K562 (cell line): ENCODE measurements around the gene LY6G6D. TPM values are rescaled to one million over a fixed set of nuclear protein-coding genes. Genes with fewer than 3 reads are reported as not detected.

ENCODE experiments used
- ATAC-seq: fragments of 200-7000 bp; cut with Tn5 transposase; 3 replicates; pipeline ENCODE4 v1.9.1; 2020; ENCODE audit warnings: moderate library complexity
- BruUV-seq: library from RNA; stranded (reverse); fragments of 400-500 nt; replicated peaks from 2 replicates; lab custom pipeline; 2021; lab: Mats Ljungman, UMichigan
- CTCF ChIA-PET: fragments of 300-600 bp; formaldehyde crosslinking; extraction: SDS; loops from one replicate; lab custom pipeline; 2021; ENCODE audit warnings: low intra/inter-chr PET ratio; lab: Yijun Ruan, JAX
- POLR2A ChIA-PET: fragments of 300-600, 350-650 bp; sonication (Branson Sonifier 250); formaldehyde crosslinking; extraction: SDS; loops from one replicate; lab custom pipeline; 2021; ENCODE audit warnings: antibody characterized with exemption, inconsistent platforms; lab: Yijun Ruan, JAX
- DNase-seq, 4 experiments: peaks; one replicate each; pipeline versions ENCODE4 v3.0.0 to v3.0.0-alpha.2; 2011 to 2018; ENCODE audit warnings: low spot score in 3 of 4, mixed read lengths in 3 of 4; ENCODE audit errors: extremely low read depth in 1 of 4
- FAIRE-seq: peaks from 2 replicates; lab custom pipeline; 2011; peaks lifted over from hg19 to GRCh38; lab: Jason Lieb, UNC
- H2AFZ ChIP-seq: 2 replicates; pipeline ENCODE4 v1.6.0; 2011; ENCODE audit warnings: low read depth, low read length, control low read depth, inconsistent platforms
- H3K27ac ChIP-seq: fragments of 200-600 bp; 3 replicates; pipeline ENCODE4 v1.8.0; 2011; ENCODE audit warnings: low read depth, mild to moderate bottlenecking, control low read depth, inconsistent platforms, low read length, moderate library complexity, mixed read lengths; ENCODE audit errors: extremely low read depth
- H3K27me3 ChIP-seq, 2 experiments: fragments of 300-600 bp in 1 of 2; 2 replicates in 1 of 2; 3 replicates in 1 of 2; pipeline versions ENCODE4 v1.6.0 to v1.8.0; 2011; ENCODE audit warnings: inconsistent platforms in 2 of 2, low read length in 2 of 2, mild to moderate bottlenecking in 1 of 2, mixed read lengths in 1 of 2, moderate library complexity in 1 of 2; ENCODE audit not compliant: control insufficient read depth in 2 of 2, insufficient read depth in 2 of 2
- H3K36me3 ChIP-seq: fragments of 300-600 bp; 3 replicates; pipeline ENCODE4 v1.8.0; 2011; ENCODE audit warnings: mild to moderate bottlenecking, low read length, inconsistent platforms; ENCODE audit not compliant: control insufficient read depth, insufficient read depth
- H3K4me1 ChIP-seq, 2 experiments: fragments of 200-600 bp in 1 of 2; replicated peaks in 1 of 2; 2 replicates in 1 of 2; 3 replicates in 1 of 2; pipeline versions ENCODE4 v1.5.1 to v1.8.0; 2011; ENCODE audit warnings: inconsistent platforms in 2 of 2, low read length in 2 of 2, mild to moderate bottlenecking in 1 of 2, mixed read lengths in 1 of 2, moderate library complexity in 1 of 2; ENCODE audit not compliant: control insufficient read depth in 2 of 2, insufficient read depth in 2 of 2
- H3K4me2 ChIP-seq: 2 replicates; pipeline ENCODE4 v1.6.1; 2011; ENCODE audit warnings: low read length, control low read depth, inconsistent platforms, mixed read lengths; ENCODE audit not compliant: insufficient read depth
- H3K4me3 ChIP-seq: fragments of 200-600 bp; sonication (generic), shearing (Covaris generic); 2 replicates; pipeline ENCODE4 v1.5.1; 2016; ENCODE audit warnings: control low read depth, inconsistent platforms
- H3K79me2 ChIP-seq: fragments of 200-600 bp; 3 replicates; pipeline ENCODE4 v1.8.0; 2011; ENCODE audit warnings: low read length, inconsistent platforms; ENCODE audit not compliant: control insufficient read depth, insufficient read depth
- H3K9ac ChIP-seq, 2 experiments: 2 replicates each; pipeline versions ENCODE4 v1.6.0 to v1.6.1; 2011; ENCODE audit warnings: low read depth in 2 of 2, low read length in 2 of 2, control low read depth in 1 of 2, inconsistent platforms in 1 of 2, mild to moderate bottlenecking in 1 of 2, mixed read lengths in 1 of 2; ENCODE audit not compliant: insufficient read depth in 1 of 2
- H3K9me1 ChIP-seq: one replicate; pipeline ENCODE4 v1.6.0; 2011; ENCODE audit warnings: inconsistent platforms, mild to moderate bottlenecking, low read length, moderate library complexity; ENCODE audit not compliant: control insufficient read depth, insufficient read depth
- H3K9me3 ChIP-seq: replicated peaks from 2 replicates; pipeline ENCODE4 v1.5.1; 2011; ENCODE audit warnings: low read depth, low read length, inconsistent platforms; ENCODE audit not compliant: control insufficient read depth, insufficient read depth
- H4K20me1 ChIP-seq: replicated peaks from 2 replicates; pipeline ENCODE4 v1.6.1; 2011; ENCODE audit warnings: low read length, inconsistent platforms, mixed read lengths; ENCODE audit not compliant: control insufficient read depth, insufficient read depth
- ADNP ChIP-seq: fragments of 200-800 bp; sonication (Bioruptor generic); IDR thresholded peaks from 2 replicates; pipeline ENCODE4 v1.6.1; 2016; ENCODE audit warnings: missing genetic modification characterization, missing compliant biosample characterization
- ARID3A ChIP-seq: IDR thresholded peaks from 2 replicates; pipeline ENCODE4 v1.6.1; 2012; ENCODE audit warnings: low read depth, low read length, improper control_type of control experiment, borderline replicate concordance
- CREB1 ChIP-seq, 2 experiments: sonication (generic) in 1 of 2; formaldehyde crosslinking in 1 of 2; IDR thresholded peaks; 2 replicates each; pipeline versions ENCODE4 v1.6.1 to v1.8.0; 2012 to 2022; ENCODE audit warnings: inconsistent platforms in 1 of 2, mild to moderate bottlenecking in 1 of 2, missing genetic modification reagents in 1 of 2, moderate library complexity in 1 of 2
- HDAC6 ChIP-seq: IDR thresholded peaks from 2 replicates; pipeline ENCODE4 v1.6.1; 2012; ENCODE audit warnings: low read depth, mild to moderate bottlenecking, control low read depth, inconsistent platforms, low read length, moderate library complexity
- PRDM10 ChIP-seq: fragments of 450-650 bp; IDR thresholded peaks from 2 replicates; pipeline ENCODE4 v1.6.1; 2018; ENCODE audit not compliant: partially characterized antibody
- SOX6 ChIP-seq: fragments of 450-650 bp; IDR thresholded peaks from 2 replicates; pipeline ENCODE4 v1.6.1; 2014; ENCODE audit warnings: mild to moderate bottlenecking
- SPI1 ChIP-seq: IDR thresholded peaks from 2 replicates; pipeline ENCODE4 v1.6.1; 2011; ENCODE audit warnings: low read depth, low read length, control low read depth, borderline replicate concordance
- SUPT5H ChIP-seq: fragments of 450-650 bp; IDR thresholded peaks from 2 replicates; pipeline ENCODE4 v1.6.1; 2016
- TCF7L2 ChIP-seq: fragments of 150-350 bp; IDR thresholded peaks from 2 replicates; pipeline ENCODE4 v1.6.1; 2016; ENCODE audit warnings: low read depth, mild to moderate bottlenecking, low read length, moderate library complexity
- ZFX ChIP-seq: sonication (generic); formaldehyde crosslinking; IDR thresholded peaks from 2 replicates; pipeline ENCODE4 v1.8.0; 2022; ENCODE audit warnings: mild to moderate bottlenecking, missing genetic modification reagents, moderate library complexity
- ZNF121 ChIP-seq: sonication (generic); formaldehyde crosslinking; conservative IDR thresholded peaks from 2 replicates; pipeline ENCODE4 v1.8.0; 2022; ENCODE audit warnings: missing genetic modification reagents
- ZNF263 ChIP-seq: sonication (generic); formaldehyde crosslinking; IDR thresholded peaks from 2 replicates; pipeline ENCODE4 v1.8.0; 2022; ENCODE audit warnings: mild to moderate bottlenecking, missing genetic modification reagents, borderline replicate concordance
- WGBS: fragments of 100-300 bp; shearing (Covaris generic); methylation state at CpG from one replicate; pipeline ENCODE4 v1.1.6; 2016; ENCODE audit warnings: low coverage, mixed read lengths; ENCODE audit not compliant: insufficient coverage; ENCODE audit errors: missing lambda C conversion rate; 5-methylcytosine and 5-hydroxymethylcytosine counted together
- in situ Hi-C: fragments of 300-500 bp; cut with MboI; formaldehyde crosslinking; loops from 4 replicates; pipeline ENCODE4 v1.15.0; 2018; ENCODE audit warnings: inconsistent platforms, mixed read lengths
- intact Hi-C: fragments of 100-400 bp; cut with micrococcal nuclease; formaldehyde crosslinking; loops from 2 replicates; pipeline ENCODE4 v1.14.2; 2022
- polyA plus RNA-seq, 8 experiments: library from polyadenylated mRNA; depleted of rRNA in 4 of 8; stranded (reverse) in 5 of 8; unstranded in 3 of 8; fragments of >200 nt; fragmentation: Nextera tagmentation in 2 of 8; fragmentation: Illumina TruSeq in 1 of 8; extraction: Ambion mirVana in 2 of 8; extraction: Trizol in 1 of 8; gene quantifications; 2 replicates each; pipeline versions ENCODE4 v1.2.1 to v1.2.3, GENCODE V29; 2011 to 2014; ENCODE audit warnings: inconsistent platforms in 1 of 8, missing spikeins in 1 of 8
- total RNA-seq, 7 experiments: library from RNA; depleted of rRNA in 6 of 7; stranded (reverse); fragments of >200 nt in 6 of 7; fragmentation: Illumina TruSeq in 2 of 7; extraction: Trizol in 2 of 7; gene quantifications; 2 replicates each; pipeline versions ENCODE4 v1.2.1 to v1.2.3, GENCODE V29; 2011 to 2021; ENCODE audit warnings: low replicate concordance in 1 of 7

The LY6G6D gene
- total and polyA plus RNA-seq, 9 of the 15 experiments (the other 6 are each of a cell fraction or from before 2014, with no cell fraction given) = 0.30 to 0.38 TPM; not detected in 7

GRCh38 chr6:31740397-31741223, 25.5 kb downstream of the LY6G6D start:
- peak; percentile 2 for ATAC-seq
- H3K79me2 ChIP-seq = peaks cover 61% of the 10 kb centered on the region
- H3K27ac ChIP-seq = peak overlapping the region; percentile 95
- DNase-seq = peak in 2 of 4 experiments; percentile 67 to 74
- H3K27me3 ChIP-seq = no peaks in the 10 kb centered on the region
- BruUV-seq = no TSS peak
- in situ Hi-C loops = no loop called here
- 0 out of 2 replicates have a peak, but pooled peaks cover under 1% of the 10 kb centered on the region for H4K20me1 ChIP-seq
- 7% methylated on average over 29 of the region's 29 CpGs for WGBS
- ChIA-PET CTCF (no interaction called here), POLR2A (interaction anchor here (0.6 to 13.1 kb wide), 20 partner anchors 9 to 1855 kb away, joined by 3 to 236 read pairs (median 20); partner anchors contain the start of genes BAG6, C6orf47, CSNK2B and DDAH2)
- FAIRE-seq = no peak
- H3K4me1 ChIP-seq = peaks cover 56 to 63% of the 10 kb centered on the region in 2 experiments
- peak overlapping the region; percentile 92 to 99 for H3K9ac ChIP-seq
- H3K9me1 ChIP-seq = no peaks in the 10 kb centered on the region
- H2AFZ ChIP-seq = peak overlapping the region; percentile 77
- peaks cover 49% of the 10 kb centered on the region for H3K36me3 ChIP-seq
- H3K9me3 ChIP-seq = no peaks in the 10 kb centered on the region
- H3K4me3 ChIP-seq = peak overlapping the region; percentile 64
- H3K4me2 ChIP-seq = peak overlapping the region; percentile 93
- intact Hi-C loops = no loop called here
- TF ChIP-seq ZNF121 (CRISPR knock-in tag) (no peak), ZFX (CRISPR knock-in tag) (no peak), PRDM10 (no peak), ARID3A (no peak), SOX6 (no peak), CREB1 (IDR thresholded peaks at IDR 0.05) (no peak), CREB1 (CRISPR knock-in tag; IDR thresholded peaks at IDR 0.05) (no peak), ZNF263 (CRISPR knock-in tag) (no peak), SUPT5H (0 out of 2 replicates have a peak, but pooled peaks have one; percentile 74), TCF7L2 (no peak), ADNP (tag) (no peak), SPI1 (peak; percentile 61; the same call in 1 of the 2 replicates), HDAC6 (no peak)
